Osteoblast (primary cell): Measurements from ENCODE around the gene FKBP15. TPM values are rescaled to one million over a fixed set of nuclear protein-coding genes. Genes with fewer than 3 reads are reported as not detected.

Experiments used
- DNase-seq: peaks from one replicate; pipeline ENCODE4 v3.0.0; 2011; ENCODE audit warnings: low spot score, mixed read lengths; ENCODE audit not compliant: insufficient read length; ENCODE audit errors: missing footprints
- H2AFZ ChIP-seq: 2 replicates; pipeline ENCODE4 v1.6.0; 2011; ENCODE audit warnings: mild to moderate bottlenecking, low read length
- H3K27ac ChIP-seq: 2 replicates; pipeline ENCODE4 v1.5.1; 2011; ENCODE audit warnings: mild to moderate bottlenecking, low read depth, low read length, moderate library complexity
- H3K27me3 ChIP-seq: 2 replicates; pipeline ENCODE4 v1.6.0; 2012; ENCODE audit warnings: mild to moderate bottlenecking, control low read depth, inconsistent platforms, low read length, moderate library complexity; ENCODE audit not compliant: insufficient read depth
- H3K36me3 ChIP-seq: 2 replicates; pipeline ENCODE4 v1.5.1; 2011; ENCODE audit warnings: mild to moderate bottlenecking, low read length, control low read depth, moderate library complexity; ENCODE audit not compliant: insufficient read depth
- H3K4me1 ChIP-seq: 2 replicates; pipeline ENCODE4 v1.5.1; 2011; ENCODE audit warnings: mild to moderate bottlenecking, low read length, control low read depth, moderate library complexity; ENCODE audit not compliant: insufficient read depth
- H3K4me2 ChIP-seq: 2 replicates; pipeline ENCODE4 v1.6.0; 2011; ENCODE audit warnings: mild to moderate bottlenecking, low read length; ENCODE audit not compliant: insufficient read depth
- H3K4me3 ChIP-seq: fragments of 200-600 bp; sonication (generic); 3 replicates; pipeline ENCODE4 v1.5.1; 2012; ENCODE audit warnings: mild to moderate bottlenecking, low read length, inconsistent platforms; ENCODE audit not compliant: insufficient read depth
- H3K79me2 ChIP-seq: 2 replicates; pipeline ENCODE4 v1.6.0; 2012; ENCODE audit warnings: mild to moderate bottlenecking, low read length, control low read depth, inconsistent platforms; ENCODE audit not compliant: insufficient read depth
- H3K9me3 ChIP-seq: 2 replicates; pipeline ENCODE4 v1.5.1; 2011; ENCODE audit warnings: low read depth, low read length, control low read depth
- H4K20me1 ChIP-seq: 2 replicates; pipeline ENCODE4 v1.6.0; 2012; ENCODE audit warnings: mild to moderate bottlenecking, low read length, control low read depth; ENCODE audit not compliant: insufficient read depth
- CTCF ChIP-seq: IDR thresholded peaks from 2 replicates; pipeline ENCODE4 v1.5.1; 2011; ENCODE audit warnings: mild to moderate bottlenecking, low read depth, low read length, moderate library complexity; ENCODE audit errors: extremely low read depth
- total RNA-seq: library from RNA; depleted of rRNA; stranded (reverse); fragments of >200 nt; gene quantifications from 2 replicates; pipeline ENCODE4 v1.2.3, GENCODE V29; 2012

FKBP15 gene
- total RNA-seq, 1 donor, result 31.8 TPM

- Histone ChIP-seq H4K20me1 (no peaks in the 10 kb centered on the region), H3K4me2 (no peak overlapping the region), H3K4me1 (peaks cover 16% of the 10 kb centered on the region), H3K27ac (no peak overlapping the region), H3K79me2 (no peaks in the 10 kb centered on the region), H2AFZ (no peak overlapping the region), H3K27me3 (no peaks in the 10 kb centered on the region), H3K4me3 (no peak overlapping the region), H3K36me3 (peaks cover 72% of the 10 kb centered on the region), H3K9me3 (no peaks in the 10 kb centered on the region)
- no peak for DNase-seq
- no peak for TF ChIP-seq CTCF
Observed at GRCh38 chr9:113177251-113177650, 43.8 kb downstream of the FKBP15 start.

- TF ChIP-seq CTCF, result no peak
- H2AFZ ChIP-seq, result no peak overlapping the region
- no peaks in the 10 kb centered on the region for H4K20me1 ChIP-seq
- H3K9me3 ChIP-seq, result no peaks in the 10 kb centered on the region
- peaks cover 68% of the 10 kb centered on the region for H3K36me3 ChIP-seq
- no peak overlapping the region for H3K4me3 ChIP-seq
- no peak overlapping the region for H3K4me2 ChIP-seq
- H3K79me2 ChIP-seq, result no peaks in the 10 kb centered on the region
- peaks cover 16% of the 10 kb centered on the region for H3K4me1 ChIP-seq
- H3K27ac ChIP-seq, result no peak overlapping the region
- no peaks in the 10 kb centered on the region for H3K27me3 ChIP-seq
- no peak for DNase-seq
Observed at GRCh38 chr9:113176803-113177202, 44.3 kb downstream of the FKBP15 start.

GRCh38 chr9:113173341-113173740 is 47.7 kb downstream of the FKBP15 start:
- Histone ChIP-seq H3K27me3 (no peaks in the 10 kb centered on the region), H3K4me2 (no peak overlapping the region), H3K79me2 (no peaks in the 10 kb centered on the region), H3K4me1 (peaks cover 9% of the 10 kb centered on the region), H2AFZ (no peak overlapping the region), H3K4me3 (no peak overlapping the region), H3K27ac (no peak overlapping the region), H3K9me3 (no peaks in the 10 kb centered on the region), H4K20me1 (no peaks in the 10 kb centered on the region), H3K36me3 (peaks cover 72% of the 10 kb centered on the region)
- no peak for DNase-seq
- TF ChIP-seq CTCF, result no peak

GRCh38 chr9:113168809-113169208 is 52.3 kb downstream of the FKBP15 start:
- DNase-seq, result no peak
- Histone ChIP-seq H3K4me1 (peaks cover 13% of the 10 kb centered on the region), H3K9me3 (no peaks in the 10 kb centered on the region), H4K20me1 (no peaks in the 10 kb centered on the region), H3K79me2 (no peaks in the 10 kb centered on the region), H3K36me3 (peaks cover 83% of the 10 kb centered on the region), H3K27ac (no peak overlapping the region), H2AFZ (no peak overlapping the region), H3K4me3 (no peak overlapping the region), H3K27me3 (no peaks in the 10 kb centered on the region), H3K4me2 (no peak overlapping the region)
- no peak for TF ChIP-seq CTCF
